SW480 (cell line): ENCODE measurements around the gene HIPK4.
A peak's percentile ranks its signal among the peaks of the same experiment; 100 is the strongest.
"Not testable (repeated sequence)": the region's sequence is repeated elsewhere in the genome, so short reads cannot be mapped to it uniquely, and the experiment has no call there.

ENCODE experiments used
- DNase-seq: peaks from one replicate; pipeline ENCODE4 v3.0.0-alpha.2; 2016; ENCODE audit warnings: low spot score

The HIPK4 gene, protein sequence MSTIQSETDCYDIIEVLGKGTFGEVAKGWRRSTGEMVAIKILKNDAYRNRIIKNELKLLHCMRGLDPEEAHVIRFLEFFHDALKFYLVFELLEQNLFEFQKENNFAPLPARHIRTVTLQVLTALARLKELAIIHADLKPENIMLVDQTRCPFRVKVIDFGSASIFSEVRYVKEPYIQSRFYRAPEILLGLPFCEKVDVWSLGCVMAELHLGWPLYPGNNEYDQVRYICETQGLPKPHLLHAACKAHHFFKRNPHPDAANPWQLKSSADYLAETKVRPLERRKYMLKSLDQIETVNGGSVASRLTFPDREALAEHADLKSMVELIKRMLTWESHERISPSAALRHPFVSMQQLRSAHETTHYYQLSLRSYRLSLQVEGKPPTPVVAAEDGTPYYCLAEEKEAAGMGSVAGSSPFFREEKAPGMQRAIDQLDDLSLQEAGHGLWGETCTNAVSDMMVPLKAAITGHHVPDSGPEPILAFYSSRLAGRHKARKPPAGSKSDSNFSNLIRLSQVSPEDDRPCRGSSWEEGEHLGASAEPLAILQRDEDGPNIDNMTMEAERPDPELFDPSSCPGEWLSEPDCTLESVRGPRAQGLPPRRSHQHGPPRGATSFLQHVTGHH

GRCh38 chr19:40390084-40390742 lies at the start of gene HIPK4:
Gene HIPK4 (minus strand): TSS chr19:40390181. CDS start chr19:40389902, 279 bp downstream.
- no peak for DNase-seq

- no peak for DNase-seq
These were observed 48.3 kb upstream of the HIPK4 start for GRCh38 chr19:40438284-40438683.

DNA sequence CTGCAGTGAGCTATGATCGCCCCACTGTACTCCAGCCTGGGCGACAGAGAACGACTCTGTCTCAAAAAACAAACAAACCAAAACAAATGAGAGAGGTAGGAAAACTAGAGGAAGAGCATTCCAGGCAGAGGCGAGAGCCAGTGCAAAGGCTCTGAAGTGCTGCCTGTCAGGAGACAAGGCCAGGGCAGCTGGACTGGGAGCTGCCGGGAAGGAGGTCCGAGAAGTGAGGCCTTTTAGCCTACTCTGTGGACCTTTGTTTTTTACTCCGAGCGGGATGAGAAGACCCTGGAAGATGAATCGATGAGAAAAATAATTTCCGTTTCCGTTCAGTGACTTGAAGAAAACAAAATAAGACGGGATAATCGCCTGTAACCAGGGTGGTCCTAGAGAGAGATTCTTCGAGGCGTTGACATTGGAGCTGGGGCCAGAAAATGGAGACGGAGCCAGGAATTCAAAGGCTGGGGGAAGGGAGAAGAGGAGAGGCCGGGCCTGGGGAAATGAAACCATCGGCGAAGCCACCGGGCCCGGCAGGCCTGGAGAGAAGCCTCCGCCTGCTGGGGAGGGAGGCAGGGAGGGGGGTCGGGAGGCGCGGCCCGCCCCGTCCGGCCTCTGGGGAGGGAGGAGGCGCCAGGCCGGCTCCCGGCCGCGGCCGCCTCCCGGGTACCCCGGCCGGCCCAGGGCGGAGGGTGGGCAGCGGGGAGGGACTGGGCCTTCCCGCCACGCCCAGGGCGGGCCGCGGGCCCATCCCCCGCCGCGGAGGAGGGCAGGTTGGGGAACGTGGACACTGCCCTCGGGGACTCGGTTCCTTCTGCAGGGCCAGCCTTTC lies 43.6 kb upstream of the HIPK4 start:
- peak; percentile 92 for DNase-seq

GRCh38 chr19:40432760-40433159 lies 42.8 kb upstream of the HIPK4 start:
- DNase-seq: not testable (repeated sequence)

DNA sequence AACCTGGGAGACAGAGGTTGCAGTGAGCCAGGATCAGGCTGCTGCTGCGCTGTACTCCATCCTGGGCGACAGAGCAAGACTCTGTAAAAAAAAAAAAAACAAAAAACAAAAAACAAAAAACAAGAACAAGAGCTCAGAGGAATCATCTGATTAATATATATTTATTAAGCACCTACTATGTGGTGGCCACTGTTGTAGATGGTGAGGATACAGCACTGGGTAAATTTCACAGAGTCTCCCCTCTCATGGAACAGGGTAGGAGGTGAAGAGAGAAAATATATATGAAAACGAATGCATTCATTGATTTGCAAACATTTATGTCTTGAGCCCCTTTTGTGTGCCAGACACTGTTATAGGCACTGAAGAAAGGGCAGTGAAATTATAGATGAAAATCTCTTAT lies 41.7 kb upstream of the HIPK4 start:
- DNase-seq: no peak

- DNase-seq: not testable (repeated sequence)
These were observed 40.3 kb upstream of the HIPK4 start for GRCh38 chr19:40430242-40430641.

DNA sequence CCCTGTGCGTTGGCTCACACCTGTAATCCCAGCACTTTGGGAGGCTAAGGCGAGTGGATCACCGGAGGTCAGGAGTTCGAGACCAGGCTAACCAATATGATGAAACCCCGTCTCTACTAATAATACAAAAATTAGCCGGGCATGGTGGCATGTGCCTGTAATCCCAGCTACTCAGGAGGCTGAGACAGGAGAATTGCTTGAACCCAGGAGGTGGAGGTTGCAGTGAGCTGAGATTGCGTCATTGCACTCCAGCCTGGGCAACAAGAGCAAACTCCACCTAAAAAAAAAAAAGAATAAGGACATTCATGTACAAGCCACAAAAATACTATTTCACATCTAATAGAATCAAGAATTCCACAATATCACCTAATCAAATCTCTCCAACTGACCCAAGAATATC lies 38.2 kb upstream of the HIPK4 start:
- not testable (repeated sequence) for DNase-seq

DNA sequence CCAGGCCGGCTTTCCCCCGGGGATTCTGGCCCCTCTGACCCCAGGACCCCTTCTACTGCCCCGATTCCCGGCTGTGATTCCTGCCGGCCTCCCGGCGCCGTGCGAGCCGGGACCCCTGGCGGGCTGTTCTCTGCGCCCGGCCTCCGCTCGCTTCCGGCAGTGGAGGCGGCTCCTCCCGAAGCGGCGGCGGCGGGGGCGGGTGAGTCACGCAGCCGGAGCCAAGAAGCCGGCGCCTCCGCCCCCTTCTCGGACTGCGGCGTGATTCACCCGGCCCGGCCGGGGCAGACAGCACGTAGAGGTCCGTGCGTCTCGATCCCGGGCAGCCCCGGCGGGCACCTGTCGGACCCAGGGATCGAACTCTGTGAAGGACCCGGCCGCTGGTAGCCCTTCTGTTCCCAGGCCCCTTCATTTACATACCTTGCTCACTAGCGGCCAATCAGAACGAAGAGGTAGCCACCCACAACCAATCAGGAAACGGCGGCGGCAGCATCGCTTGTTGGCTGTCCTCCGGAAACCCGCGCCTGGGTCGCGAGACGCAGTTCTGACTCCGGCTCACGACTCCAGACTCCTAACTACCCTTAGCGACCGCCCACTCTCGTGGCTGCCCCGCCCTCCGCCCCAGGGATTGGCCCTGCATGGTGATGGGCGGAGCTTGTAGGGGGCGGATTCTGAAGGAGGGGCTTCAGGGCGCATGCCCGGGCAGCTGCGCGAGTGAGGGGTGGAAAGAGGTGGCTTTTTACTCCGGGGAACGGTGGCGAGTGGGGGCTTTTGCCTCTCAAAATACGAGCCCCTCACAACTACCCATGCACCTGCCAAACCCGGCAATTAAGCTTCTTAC lies 35.7 kb upstream of the HIPK4 start, which contains the start of gene SERTAD1:
TSS of gene SERTAD1 (minus strand) at position 543 of the 838 bp plus-strand sequence. CDS start 2,446 bp downstream, outside the sequence.
- peak; percentile 100 for DNase-seq

DNA sequence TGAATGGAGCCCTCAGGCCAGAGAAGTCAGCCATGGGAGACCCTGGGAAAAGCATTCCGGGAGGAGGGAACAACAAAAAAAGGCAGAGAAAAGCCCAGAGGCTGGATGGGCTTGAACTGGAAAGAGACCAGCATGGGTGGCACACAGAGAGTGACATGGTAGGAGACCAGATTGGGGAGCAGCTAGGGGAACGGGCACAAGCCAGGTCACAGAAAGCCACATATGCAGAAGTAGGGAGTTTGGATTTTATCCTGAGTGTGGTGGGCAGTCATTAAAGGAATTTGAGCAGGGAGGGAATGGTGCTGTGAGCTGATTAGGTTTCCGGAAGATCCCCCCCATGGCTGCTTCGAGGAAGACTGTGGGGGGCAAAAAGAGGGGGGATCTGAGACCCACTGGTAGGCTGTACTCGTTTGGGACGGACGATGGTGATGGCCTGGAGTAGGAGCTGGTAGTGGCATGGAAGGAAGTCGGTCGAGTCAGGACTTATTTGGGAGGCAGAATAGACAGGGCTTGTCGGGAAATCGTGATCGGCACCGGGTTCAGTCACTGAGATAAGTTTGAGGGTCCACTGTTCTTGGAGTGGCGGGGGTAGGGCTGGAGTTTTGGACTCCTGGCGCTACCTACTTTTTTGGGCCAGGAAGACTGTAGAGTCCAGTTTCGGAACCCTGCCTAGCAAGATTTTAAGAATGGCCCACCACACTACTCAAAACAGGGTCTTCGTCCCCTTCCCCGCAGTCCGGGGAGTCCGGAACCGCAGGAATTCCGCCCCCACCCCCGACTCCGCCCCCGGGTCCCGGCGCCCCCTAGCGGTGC lies 34.9 kb upstream of the HIPK4 start:
- peak; percentile 46 for DNase-seq

GRCh38 chr19:40423938-40424337 lies 34.0 kb upstream of the HIPK4 start:
- DNase-seq: no peak

DNA sequence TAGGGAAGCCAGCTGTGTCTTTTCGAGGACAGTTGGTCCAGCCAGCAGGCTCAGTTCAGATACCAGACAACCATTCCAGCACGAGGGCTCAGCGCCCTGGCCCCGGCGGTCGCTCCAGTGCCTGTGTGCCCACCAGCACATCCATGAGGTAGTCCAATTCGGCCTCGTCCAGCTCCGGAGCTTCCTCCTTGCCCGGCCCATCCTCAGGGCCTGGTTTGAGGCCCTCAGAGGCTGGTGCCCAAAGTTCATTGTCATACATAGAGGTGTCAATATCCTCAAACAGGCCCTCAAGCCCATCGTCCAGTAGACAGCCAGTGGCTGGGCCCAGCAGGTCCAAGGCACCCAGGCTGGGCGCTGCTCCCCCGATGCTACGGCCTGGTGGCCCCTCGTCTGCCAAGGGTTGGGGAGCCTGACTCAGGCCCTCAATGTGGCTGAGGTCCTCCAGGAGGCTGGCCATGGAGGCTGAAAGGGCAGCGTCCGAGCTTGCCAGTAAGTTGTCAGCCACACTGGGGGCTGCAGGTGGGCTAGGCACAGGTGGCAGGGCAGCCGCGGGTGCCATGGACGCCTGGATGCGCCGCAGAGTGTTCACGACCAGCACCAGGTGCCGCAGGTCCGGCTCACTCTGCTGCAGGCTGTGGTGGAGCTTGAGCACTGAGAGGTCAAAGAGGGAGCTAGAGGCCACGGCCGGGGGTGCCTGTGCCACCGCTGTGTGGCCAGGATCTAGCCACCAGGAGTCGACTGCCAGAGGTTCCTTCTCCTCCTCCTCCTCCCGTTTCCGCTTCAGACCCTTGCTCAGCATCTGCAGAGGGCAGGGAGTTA lies 33.0 kb upstream of the HIPK4 start:
- DNase-seq: no peak

DNA sequence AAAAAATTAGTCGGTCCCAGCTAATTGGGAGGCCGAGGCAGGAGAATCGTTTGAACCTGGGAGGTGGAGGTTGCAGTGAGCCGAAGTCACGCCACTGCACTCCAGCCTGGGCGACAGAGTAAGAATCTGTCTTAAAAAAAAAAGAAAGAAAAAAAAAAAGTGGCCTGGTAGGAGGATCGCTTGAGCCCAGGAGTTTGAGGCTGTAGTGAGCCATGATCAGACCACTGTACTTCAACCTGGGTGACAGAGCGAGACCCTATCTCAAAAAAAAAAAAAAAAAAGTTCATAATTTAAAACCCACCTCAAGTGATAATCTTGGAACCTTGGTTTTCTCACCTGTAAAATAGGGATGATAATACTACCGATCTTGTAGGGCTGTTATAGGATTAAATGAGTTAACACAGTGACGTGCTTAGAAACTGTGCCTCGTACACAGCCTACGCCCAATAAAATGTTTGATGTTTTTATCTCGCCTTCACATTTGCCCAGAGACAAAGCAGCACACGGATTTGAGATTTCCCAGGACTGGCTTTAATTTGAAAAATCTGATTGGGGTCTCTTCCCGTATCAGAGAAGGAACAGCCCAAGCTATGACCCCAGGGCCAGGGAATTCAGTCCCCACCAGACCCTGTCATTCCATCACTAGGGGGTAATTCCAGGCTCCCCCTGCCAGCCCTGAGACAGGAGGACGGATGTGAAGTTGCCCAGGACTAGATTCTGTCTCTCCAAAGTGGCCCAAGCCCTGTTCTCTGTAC lies 32.2 kb upstream of the HIPK4 start:
- DNase-seq: no peak

DNA sequence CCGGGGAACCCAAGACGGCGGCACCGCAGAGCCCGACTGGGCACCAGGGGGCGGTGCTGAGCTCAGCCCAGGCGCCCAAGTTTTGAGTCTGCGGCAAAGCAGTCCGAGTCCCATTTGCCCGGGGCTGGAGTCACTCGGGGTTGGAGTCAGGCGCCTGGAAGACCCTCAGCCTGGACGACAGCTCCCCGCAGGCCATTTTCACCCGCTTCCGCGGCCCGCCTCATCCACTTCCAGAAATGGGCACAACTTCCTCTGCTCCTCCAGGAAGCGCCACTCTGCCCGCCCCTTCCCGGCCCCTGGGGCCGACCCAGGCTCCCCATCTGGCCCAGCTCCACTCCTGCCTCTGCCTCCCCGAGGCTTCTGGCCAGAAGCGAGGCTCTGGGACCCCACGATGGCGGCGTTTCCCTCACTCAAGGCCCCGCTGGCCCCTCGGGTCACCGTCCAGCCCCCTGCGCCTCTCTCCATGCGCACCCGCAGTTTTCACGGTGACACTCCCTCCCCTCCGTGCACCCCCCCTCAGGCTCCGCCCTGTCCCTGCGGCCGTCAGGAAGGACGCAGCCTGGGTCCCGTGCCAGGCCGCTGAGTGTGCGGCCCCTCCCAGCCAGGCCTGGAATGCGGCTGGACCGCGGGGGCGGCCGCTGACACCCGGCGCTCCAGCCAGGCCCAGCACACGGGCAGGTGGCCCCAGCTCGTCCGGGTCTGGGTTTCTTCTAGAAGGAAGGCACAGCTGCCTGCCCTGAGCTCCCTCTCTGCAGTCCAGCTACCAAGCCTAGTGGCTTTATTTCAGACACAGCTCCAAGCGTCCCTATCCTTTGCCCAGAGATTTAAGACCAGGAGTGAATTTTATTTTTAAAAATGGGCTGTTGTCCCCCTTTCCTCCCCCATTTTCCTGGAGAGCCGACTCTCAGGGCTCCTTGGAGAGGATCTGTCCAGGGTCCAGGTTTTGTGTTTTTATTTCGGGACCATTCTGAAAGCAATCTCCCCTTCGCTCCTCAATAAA lies 31.1 kb upstream of the HIPK4 start:
- peak; percentile 94 for DNase-seq

GRCh38 chr19:40420451-40420765 lies 30.4 kb upstream of the HIPK4 start:
- no peak for DNase-seq

DNA sequence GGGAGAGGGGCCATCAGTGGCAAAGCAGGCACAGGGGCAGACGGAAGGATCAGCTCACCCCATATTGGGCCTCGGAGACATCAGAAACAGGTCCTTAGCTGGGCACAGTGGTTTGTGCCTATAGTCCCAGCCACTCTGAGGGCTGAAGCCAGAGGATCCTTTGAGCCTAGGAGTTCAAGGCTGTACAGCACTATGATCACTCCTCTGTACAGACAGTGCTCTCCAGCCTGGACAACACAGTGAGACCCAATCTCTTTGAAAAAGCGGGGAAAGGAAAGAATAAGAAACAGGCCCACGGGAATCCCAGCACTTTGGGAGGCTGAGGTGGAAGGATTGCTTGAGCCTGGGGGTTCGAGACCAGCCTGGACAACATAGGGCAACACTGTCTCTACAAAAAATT lies 29.8 kb upstream of the HIPK4 start:
- DNase-seq: no peak

DNA sequence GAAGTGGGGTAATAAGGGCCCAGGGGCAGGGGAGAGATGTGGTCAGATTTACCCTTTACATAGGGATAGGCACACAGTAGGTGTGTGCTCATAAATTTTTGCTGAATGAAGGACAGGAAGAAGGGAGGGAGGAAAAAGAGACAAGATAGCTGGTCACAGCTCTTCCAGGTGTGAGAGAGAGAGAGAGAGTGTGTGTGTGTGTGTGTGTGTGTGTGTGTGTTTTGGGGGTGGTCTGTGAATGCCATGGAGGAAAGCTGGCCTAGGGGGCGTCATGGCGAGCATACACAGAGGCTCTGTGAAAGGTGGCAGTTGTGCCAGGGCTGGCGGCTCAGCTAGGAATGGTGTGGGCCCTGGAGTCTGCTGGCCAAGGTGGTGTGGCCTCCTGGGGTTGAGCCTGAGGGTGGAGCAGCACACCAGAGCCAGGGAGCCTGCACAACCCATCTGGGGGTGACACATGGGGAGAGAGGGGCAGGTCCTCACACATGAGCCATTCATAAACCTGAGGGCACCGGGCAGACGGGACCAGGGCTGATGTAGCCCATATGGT lies 29.2 kb upstream of the HIPK4 start:
- no peak for DNase-seq

DNA sequence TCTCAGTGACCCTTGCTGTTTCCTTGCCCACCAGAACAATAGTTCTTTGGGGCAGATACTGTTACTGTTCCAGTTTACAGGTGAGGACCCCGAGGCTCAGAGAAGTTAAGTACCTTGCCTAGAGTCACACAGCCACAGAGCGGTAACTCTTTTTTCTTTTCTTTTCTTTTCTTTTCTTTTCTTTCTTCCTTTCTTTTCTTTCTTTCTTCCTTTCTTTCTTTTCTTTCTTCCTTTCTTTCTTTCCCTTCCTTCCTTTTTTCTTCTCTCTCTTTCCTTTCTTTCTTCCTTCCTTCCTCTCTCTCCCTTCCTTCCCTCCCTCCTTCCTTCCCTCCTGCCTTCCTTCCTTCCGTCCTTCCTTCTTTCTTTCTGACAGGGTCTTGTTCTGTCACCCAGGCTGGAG lies 28.1 kb upstream of the HIPK4 start:
- DNase-seq: no peak
